MM.1S (cell line): ENCODE results near the gene WNT8A.

ENCODE experiments used
- DNase-seq: peaks from one replicate; pipeline ENCODE4 v3.0.0-alpha.2; 2015
- H2AFZ ChIP-seq: fragments of 300-600 bp; sonication (generic); 2 replicates; pipeline ENCODE4 v1.6.0; 2016; ENCODE audit warnings: antibody characterized with exemption, low read length
- H3F3A ChIP-seq: fragments of 300-600 bp; sonication (generic); 2 replicates; pipeline ENCODE4 v1.6.1; 2016; ENCODE audit warnings: mild to moderate bottlenecking, antibody characterized with exemption, low read length, moderate library complexity, mixed read lengths; ENCODE audit not compliant: insufficient read depth
- H3K27ac ChIP-seq: fragments of 300-600 bp; sonication (generic); 2 replicates; pipeline ENCODE4 v1.5.1; 2016; ENCODE audit warnings: mild to moderate bottlenecking, low read length
- H3K27me3 ChIP-seq: fragments of 300-600 bp; sonication (generic); replicated peaks from 2 replicates; pipeline ENCODE4 v1.6.0; 2016; ENCODE audit warnings: low read length; ENCODE audit not compliant: insufficient read depth
- H3K36me3 ChIP-seq: fragments of 300-600 bp; sonication (generic); replicated peaks from 2 replicates; pipeline ENCODE4 v1.6.1; 2016; ENCODE audit warnings: mild to moderate bottlenecking, low read length, mixed read lengths; ENCODE audit not compliant: insufficient read depth
- H3K4me1 ChIP-seq: fragments of 300-600 bp; sonication (generic); 2 replicates; pipeline ENCODE4 v1.6.1; 2016; ENCODE audit warnings: low read length, mixed read lengths
- H3K4me2 ChIP-seq: fragments of 300-600 bp; sonication (generic); 2 replicates; pipeline ENCODE4 v1.6.0; 2016; ENCODE audit warnings: low read depth, low read length
- H3K4me3 ChIP-seq: fragments of 300-600 bp; sonication (generic); 2 replicates; pipeline ENCODE4 v1.5.1; 2016; ENCODE audit warnings: low read length, mixed read lengths
- H3K79me2 ChIP-seq: fragments of 300-600 bp; sonication (generic); 2 replicates; pipeline ENCODE4 v1.6.1; 2016; ENCODE audit warnings: mixed run types, low read length, mixed read lengths
- H3K9ac ChIP-seq: fragments of 300-600 bp; sonication (generic); 2 replicates; pipeline ENCODE4 v1.6.1; 2016; ENCODE audit warnings: low read length, mixed read lengths
- H3K9me2 ChIP-seq: fragments of 300-600 bp; sonication (generic); replicated peaks from 2 replicates; pipeline ENCODE4 v1.6.1; 2016; ENCODE audit warnings: mild to moderate bottlenecking, low read length, mixed read lengths; ENCODE audit not compliant: insufficient read depth
- H3K9me3 ChIP-seq: fragments of 300-600 bp; sonication (generic); replicated peaks from 2 replicates; pipeline ENCODE4 v1.6.1; 2016; ENCODE audit warnings: mild to moderate bottlenecking, low read length, mixed read lengths; ENCODE audit not compliant: insufficient read depth
- H4K20me1 ChIP-seq: fragments of 300-600 bp; sonication (generic); 2 replicates; pipeline ENCODE4 v1.6.1; 2016; ENCODE audit warnings: mild to moderate bottlenecking, low read length, moderate library complexity, mixed read lengths; ENCODE audit not compliant: insufficient read depth
- CTCF ChIP-seq: fragments of 300-600 bp; sonication (generic); IDR thresholded peaks from 2 replicates; pipeline ENCODE4 v1.5.1; 2016; ENCODE audit warnings: antibody characterized with exemption, low read length, mixed read lengths
- EZH2 ChIP-seq: fragments of 300-600 bp; sonication (generic); optimal IDR thresholded peaks from 2 replicates; pipeline ENCODE3; 2017; ENCODE audit warnings: low read depth, mild to moderate bottlenecking, antibody characterized with exemption, low read length, mixed read lengths
- EZH2phosphoT487 ChIP-seq: fragments of 300-600 bp; sonication (generic); IDR thresholded peaks from 2 replicates; pipeline ENCODE4 v1.6.1; 2018; ENCODE audit warnings: antibody characterized with exemption, low read length

Gene WNT8A

GRCh38 chr5:138102454-138103318, 18.9 kb downstream of the WNT8A start:
- H3K9ac ChIP-seq, result no peak overlapping the region

GRCh38 chr5:138103319-138103637, 19.4 kb downstream of the WNT8A start:
- H3K4me2 ChIP-seq, result no peak overlapping the region
- H3K27me3 ChIP-seq, result no peaks in the 10 kb centered on the region
- no peak overlapping the region for H2AFZ ChIP-seq
- no peaks in the 10 kb centered on the region for H3F3A ChIP-seq
- no peaks in the 10 kb centered on the region for H4K20me1 ChIP-seq
- no peak overlapping the region for H3K9ac ChIP-seq
- no peak overlapping the region for H3K4me3 ChIP-seq
- H3K27ac ChIP-seq, result no peak overlapping the region
- no peaks in the 10 kb centered on the region for H3K79me2 ChIP-seq
- DNase-seq, result no peak
- H3K4me1 ChIP-seq, result no peaks in the 10 kb centered on the region
- no peaks in the 10 kb centered on the region for H3K36me3 ChIP-seq
- TF ChIP-seq CTCF (no peak), EZH2 (no peak), EZH2phosphoT487 (no peak)
- no peaks in the 10 kb centered on the region for H3K9me3 ChIP-seq
- no peaks in the 10 kb centered on the region for H3K9me2 ChIP-seq

More at GRCh38 chr5:138102454-138103318, 18.9 kb downstream of the WNT8A start:
- H3K4me3 ChIP-seq, result no peak overlapping the region
- no peaks in the 10 kb centered on the region for H3F3A ChIP-seq
- H2AFZ ChIP-seq, result no peak overlapping the region
- H4K20me1 ChIP-seq, result no peaks in the 10 kb centered on the region
- no peaks in the 10 kb centered on the region for H3K36me3 ChIP-seq
- no peak overlapping the region for H3K4me2 ChIP-seq
- H3K9me3 ChIP-seq, result no peaks in the 10 kb centered on the region
- no peaks in the 10 kb centered on the region for H3K4me1 ChIP-seq
- no peaks in the 10 kb centered on the region for H3K27me3 ChIP-seq
- H3K9me2 ChIP-seq, result no peaks in the 10 kb centered on the region
- DNase-seq, result no peak
- H3K27ac ChIP-seq, result no peak overlapping the region
- no peaks in the 10 kb centered on the region for H3K79me2 ChIP-seq
- no peak for TF ChIP-seq CTCF
- no peak for TF ChIP-seq EZH2
- TF ChIP-seq EZH2phosphoT487, result no peak

- Histone ChIP-seq H3K9ac (no peak overlapping the region), H2AFZ (no peak overlapping the region), H3K4me3 (no peak overlapping the region), H3K27ac (no peak overlapping the region), H3K27me3 (no peaks in the 10 kb centered on the region), H3K9me2 (no peaks in the 10 kb centered on the region), H3K79me2 (no peaks in the 10 kb centered on the region), H3K4me1 (no peaks in the 10 kb centered on the region), H3F3A (no peaks in the 10 kb centered on the region), H3K4me2 (no peak overlapping the region), H3K9me3 (no peaks in the 10 kb centered on the region), H4K20me1 (no peaks in the 10 kb centered on the region), H3K36me3 (no peaks in the 10 kb centered on the region)
- no peak for DNase-seq
- no peak for TF ChIP-seq EZH2
- no peak for TF ChIP-seq EZH2phosphoT487
- TF ChIP-seq CTCF, result no peak
Measured at GRCh38 chr5:138105709-138106108, 21.9 kb downstream of the WNT8A start.
